KOPT-K1 (cell line): ENCODE measurements around the gene IGSF10.

Experiments
- H3K27ac ChIP-seq: fragments of 200-600 bp; sonication (generic); 2 replicates; pipeline ENCODE4 v1.5.1; 2016; ENCODE audit warnings: antibody characterized with exemption, mild to moderate bottlenecking, low read depth, low read length; ENCODE audit not compliant: poor library complexity, severe bottlenecking
- H3K36me3 ChIP-seq: fragments of 200-600 bp; sonication (generic); 2 replicates; pipeline ENCODE4 v1.5.1; 2017; ENCODE audit warnings: antibody characterized with exemption, mild to moderate bottlenecking, low read length, moderate library complexity; ENCODE audit not compliant: insufficient read depth
- H3K9me3 ChIP-seq: fragments of 200-600 bp; sonication (generic); 2 replicates; pipeline ENCODE4 v1.5.1; 2017; ENCODE audit warnings: antibody characterized with exemption, low read length, mild to moderate bottlenecking; ENCODE audit not compliant: insufficient read depth, poor library complexity, severe bottlenecking

The IGSF10 gene

GRCh38 chr3:151415289-151415688 lies 45.6 kb downstream of the IGSF10 start:
- peaks cover 22% of the 10 kb centered on the region for H3K36me3 ChIP-seq
- H3K9me3 ChIP-seq, result no peaks in the 10 kb centered on the region
- no peak overlapping the region for H3K27ac ChIP-seq

DNA sequence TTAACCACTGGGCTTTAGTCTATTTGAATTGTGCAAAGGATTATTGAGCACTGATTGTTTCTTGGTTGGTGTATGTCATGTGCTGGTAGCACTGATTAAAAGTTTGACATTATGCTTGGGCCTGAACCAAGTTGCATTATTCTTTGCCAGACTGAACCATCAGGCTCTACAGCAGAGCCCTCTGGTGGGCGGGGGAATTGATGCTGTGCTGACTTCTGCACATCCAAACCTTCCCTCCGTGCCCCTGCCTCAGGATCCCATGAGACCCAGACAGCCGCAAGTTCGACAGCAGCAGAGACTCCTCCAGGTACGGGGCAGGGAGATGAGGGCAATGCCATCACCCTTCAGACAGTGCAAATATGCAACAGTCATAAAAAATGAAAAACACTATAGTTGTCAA lies 47.9 kb downstream of the IGSF10 start:
- H3K27ac ChIP-seq, result no peak overlapping the region
- no peaks in the 10 kb centered on the region for H3K9me3 ChIP-seq
- peaks cover 22% of the 10 kb centered on the region for H3K36me3 ChIP-seq
